HG03159 (cell line): Measurements from ENCODE around the gene CARMIL3.

ENCODE experiments used
- ATAC-seq: cut with Tn5 transposase; IDR thresholded peaks from one replicate; pipeline ENCODE4 v1.9.1; 2021; ENCODE audit warnings: mild to moderate bottlenecking, moderate library complexity; ENCODE audit not compliant: unreplicated experiment

Gene CARMIL3

DNA sequence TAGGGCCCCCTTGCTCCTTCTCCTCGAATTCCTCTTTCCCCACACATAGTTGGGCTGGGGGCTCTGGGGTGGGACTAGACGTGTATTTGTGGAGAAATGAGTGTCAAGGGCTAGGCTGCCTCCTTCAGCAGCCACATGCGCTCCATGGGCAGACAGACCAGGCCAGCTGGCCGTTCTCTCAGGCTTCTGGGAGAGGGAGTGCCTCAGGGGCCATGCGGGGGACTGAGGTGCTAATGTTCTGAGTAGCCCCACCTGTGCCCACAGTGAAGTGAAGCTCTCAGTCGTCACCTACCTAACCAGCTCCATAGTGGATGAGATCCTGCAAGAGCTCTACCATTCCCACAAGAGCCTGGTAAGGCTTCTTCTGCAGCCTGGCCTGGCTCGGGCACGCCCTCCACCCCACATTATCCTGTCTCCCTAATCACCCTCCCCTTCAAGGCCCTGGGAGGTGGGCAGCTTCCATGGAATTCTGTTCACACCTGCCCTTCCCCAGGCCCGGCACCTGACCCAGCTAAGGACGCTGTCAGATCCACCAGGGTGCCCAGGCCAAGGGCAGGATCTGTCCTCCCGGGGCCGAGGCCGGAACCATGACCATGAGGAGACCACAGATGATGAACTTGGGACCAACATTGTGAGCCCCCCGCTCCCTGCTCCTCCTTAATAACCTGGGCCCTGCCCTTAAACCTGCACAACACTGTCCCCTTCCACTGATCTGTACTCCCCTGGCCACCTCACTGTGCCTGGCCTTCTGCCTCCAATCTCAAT, 10.6 kb downstream of the CARMIL3 start:
- ATAC-seq: no peak

DNA sequence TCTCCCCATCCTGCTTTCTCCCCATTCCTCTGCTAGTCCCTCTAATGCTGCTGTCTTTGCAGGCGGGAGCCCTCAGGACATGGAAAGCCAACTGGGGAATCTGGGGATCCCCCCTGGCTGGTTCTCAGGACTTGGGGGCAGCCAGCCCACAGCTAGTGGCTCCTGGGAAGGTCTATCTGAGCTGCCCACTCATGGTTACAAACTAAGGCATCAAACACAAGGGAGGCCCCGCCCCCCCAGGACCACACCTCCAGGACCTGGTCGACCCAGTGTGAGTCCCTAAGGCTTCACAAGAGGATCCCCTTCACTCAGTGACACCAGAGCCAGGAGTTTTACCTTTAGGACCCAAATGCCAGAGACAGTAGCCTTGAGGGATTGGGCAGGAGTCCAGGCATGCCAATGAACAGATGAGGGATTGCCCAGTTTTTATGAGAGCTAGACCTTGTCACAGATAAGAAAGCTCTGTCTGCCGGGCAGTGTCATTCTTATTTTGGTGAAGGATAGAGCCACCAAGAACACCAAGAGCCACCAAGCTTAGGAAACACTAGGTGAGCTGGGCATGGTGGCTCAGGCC, 11.5 kb downstream of the CARMIL3 start:
- ATAC-seq: no peak

DNA sequence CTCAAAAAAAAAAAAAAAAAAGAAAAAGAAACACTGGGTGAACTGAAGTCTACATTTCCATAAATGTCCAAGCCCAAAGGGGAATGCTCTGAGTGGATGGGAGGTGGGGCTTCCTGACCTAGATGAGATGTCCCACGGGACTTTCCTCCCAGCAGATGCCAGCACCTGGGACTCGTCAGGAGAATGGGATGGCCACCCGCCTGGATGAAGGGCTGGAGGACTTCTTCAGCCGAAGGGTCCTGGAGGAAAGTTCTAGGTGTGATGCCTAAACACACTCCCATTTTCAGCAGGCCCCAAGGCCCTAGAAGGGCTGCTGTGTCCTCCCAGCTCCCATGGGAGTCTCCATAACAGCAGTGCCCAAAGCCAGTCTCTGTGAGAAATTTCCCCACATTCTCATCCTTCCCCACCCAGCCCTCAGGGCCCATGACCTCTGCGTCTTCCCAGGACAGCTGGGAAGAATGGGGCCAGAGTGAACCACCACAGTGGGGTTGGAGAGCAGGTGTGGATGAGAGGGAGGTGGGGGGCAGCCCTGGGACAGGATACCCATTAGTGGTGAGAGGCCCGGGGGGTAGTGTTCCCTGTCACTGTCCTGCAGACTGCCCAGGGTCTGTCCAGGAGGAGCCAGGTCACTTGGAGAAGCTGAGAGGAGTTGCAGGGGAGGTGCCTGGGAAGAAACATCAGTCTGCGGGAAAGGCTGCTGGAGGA, 12.4 kb downstream of the CARMIL3 start:
- ATAC-seq: no peak

DNA sequence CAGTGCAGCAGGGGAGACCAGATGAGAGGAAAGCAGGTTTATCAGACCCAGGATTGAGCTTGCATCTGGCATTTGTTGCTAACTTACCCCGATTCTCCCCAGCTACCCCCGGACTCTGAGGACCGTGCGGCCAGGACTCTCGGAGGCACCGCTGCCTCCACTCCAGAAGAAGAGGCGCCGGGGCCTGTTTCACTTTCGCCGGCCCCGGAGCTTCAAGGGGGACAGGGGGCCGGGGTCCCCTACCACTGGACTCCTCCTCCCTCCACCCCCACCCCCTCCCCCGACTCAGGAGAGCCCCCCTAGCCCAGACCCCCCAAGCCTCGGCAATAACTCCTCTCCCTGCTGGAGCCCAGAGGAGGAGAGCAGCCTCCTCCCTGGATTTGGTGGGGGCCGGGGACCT, 13.0 kb downstream of the CARMIL3 start:
- ATAC-seq: no peak

DNA sequence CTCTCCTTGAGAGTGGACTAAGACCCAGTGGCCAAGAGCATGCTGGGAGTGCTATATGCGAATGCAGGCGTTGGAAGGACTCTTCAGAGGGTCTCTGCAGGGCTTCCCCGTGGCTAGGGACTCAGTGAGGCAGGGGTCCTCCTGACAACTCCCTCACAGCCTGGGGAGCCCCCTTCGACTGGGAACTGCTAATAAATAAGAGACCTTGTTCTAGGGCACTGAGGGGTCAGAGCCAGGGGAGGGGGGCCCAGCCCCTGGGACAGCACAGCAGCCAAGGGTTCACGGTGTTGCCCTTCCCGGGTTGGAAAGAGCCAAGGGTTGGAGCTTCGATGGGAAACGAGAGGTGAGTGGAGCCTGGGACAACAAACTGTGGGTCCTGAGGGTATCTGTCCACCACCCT, 13.6 kb downstream of the CARMIL3 start:
- ATAC-seq: no peak

DNA sequence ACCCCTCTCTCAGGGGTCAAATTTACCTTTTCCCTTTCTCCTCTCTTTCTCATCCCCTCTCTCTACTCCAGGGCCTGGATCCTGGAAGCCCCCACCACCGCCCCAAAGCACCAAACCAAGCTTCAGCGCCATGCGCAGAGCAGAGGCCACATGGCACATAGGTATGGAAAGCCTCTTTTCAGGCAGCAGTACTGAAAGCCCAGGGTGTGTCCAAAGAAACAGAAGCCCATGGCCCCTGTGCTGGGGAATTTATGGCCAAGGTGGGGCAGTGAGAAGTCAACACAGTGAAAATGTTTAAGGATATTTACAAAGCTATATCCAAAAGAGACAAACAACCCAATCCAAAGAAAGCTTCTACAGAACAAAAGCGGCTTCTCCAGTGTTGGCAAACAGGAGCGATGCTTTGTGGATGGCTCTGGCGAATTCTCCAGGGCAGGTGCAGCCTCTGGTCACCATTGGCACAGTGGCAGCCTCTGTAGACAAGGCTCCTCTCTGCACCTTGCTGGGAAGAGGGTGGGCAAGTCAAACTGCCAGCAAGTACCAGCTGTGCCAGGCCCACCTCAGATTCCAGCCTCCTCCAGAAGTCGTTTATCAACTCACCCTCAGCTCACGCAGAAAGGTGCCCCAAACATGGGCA, 14.8 kb downstream of the CARMIL3 start:
- ATAC-seq: no peak

DNA sequence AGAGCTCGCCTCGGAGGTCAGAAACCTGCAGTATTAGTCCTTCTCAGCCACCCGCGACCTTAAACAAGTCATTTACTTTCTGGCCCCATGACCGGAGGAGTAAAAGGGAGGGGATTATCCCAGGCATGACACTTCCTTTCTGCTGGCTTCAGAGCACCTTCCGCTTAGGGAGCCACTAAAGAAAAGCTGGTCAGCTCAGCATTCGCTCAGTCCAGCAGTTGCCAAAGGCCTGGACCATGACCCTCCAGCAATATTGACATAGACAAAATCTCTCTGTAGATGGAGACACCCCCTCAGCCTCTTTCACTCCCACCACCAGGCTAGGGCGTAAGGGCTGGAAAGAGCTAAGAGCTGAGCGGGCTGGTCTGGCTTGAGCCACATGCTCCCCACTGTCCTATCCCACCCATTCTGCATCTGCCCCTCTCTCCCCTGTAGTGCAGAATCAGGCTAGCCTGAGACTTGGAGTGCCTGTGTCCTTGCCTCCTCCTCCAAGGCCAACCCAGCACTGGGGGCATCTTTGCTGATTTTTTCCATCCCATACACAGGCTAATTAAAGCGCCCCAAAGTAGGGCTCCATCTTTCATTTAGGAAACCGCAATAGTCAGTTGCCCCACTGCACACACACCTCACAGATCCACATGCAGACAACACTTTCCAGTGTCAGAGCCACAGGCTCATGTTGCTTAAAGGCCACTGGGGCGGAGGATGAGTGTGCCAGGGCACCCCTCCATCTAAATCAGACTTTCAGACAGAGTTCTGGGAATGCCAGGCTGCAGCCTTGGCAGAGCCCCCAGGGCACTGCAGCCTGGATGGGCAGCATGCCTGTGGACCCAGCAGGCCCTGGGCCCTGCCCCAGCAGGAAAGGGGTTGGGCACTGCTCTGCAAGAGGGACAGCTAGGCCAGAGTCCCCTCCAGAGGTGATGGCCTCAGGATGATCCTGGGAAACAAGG, 15.6 kb downstream of the CARMIL3 start:
- no peak for ATAC-seq

DNA sequence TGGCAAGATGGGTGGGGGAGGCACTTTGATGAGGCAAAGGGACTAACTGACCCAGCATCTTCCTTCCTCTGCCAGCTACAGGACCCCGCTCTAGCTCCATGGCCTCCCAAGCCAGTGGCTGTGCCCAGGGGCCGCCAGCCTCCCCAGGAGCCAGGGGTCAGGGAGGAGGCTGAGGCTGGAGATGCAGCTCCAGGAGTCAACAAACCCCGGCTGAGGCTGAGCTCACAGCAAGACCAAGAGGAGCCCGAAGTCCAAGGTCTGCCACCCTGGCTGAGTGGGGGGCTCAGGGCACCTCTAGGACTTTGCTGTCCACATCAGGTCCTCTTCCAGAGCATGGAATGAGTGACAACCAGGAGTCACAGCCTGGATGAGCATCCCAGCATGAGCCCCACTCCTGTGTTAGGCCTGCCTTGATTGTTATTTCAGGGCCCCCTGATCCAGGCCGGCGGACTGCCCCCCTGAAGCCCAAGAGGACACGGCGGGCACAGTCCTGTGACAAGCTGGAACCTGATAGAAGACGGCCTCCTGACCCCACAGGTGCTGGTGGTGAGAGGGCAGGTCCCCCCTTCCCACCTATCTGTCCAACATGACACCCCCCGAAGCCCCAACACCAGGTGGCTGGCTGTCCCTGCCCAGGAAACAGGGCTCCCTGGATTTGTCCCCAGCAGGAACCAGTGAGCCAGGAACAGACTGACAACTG, 17.1 kb downstream of the CARMIL3 start:
- no peak for ATAC-seq

DNA sequence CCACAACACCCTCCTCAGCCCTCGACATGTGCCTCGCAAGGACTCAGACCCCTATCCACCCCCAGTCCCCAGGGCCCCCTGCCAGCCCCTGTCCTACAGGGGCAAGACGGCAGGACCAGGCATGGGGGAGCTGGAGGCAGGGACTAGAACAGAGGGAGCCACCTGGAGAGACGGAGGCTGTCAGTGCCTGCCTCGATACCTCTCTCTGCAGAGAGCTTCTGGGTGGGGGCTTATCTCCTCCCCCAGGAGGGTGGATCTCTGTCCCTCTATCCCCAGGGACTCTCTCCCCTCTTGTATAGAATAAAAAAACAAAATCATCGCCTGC, 17.6 kb downstream of the CARMIL3 start:
- ATAC-seq: no peak

DNA sequence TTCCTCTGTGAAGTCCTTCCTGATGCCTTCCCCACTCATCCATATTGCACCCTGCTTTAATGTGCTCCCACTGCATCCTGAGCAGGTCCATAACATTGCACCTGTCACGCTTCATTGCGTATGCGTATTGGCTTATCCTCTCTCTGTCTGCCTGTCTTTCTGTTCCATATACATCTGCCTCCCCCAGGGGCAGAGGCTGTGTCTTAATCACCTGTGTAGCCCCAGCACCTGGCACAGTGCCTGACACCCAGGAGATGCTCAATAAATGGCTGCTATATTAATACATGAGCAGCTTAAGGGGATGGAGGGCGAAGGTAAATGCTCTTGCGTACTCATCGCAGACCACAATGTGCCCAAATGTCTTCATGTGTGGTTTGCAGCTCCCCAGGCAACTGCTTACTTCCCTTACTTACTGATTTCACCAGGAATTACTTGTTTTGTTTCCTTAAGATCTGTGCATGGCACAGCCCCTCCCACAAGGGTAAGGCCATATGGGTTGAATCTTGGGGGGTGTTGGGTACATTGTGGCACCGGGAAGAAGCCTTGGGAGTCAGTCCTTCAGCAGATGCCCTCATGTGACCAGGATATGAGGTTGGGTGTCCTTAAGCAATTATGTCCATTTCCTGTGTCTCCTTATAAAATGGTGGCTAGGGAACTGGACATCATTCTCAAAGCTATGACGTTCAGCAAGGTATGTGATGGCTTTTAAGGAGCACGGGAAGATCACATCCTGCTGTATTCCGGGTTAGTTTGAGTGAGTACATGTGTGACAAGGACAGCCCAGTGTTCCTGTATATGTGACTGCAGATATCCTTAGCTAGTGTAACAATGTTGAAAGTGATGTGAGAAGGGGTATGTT, 18.7 kb downstream of the CARMIL3 start:
- ATAC-seq: no peak

DNA sequence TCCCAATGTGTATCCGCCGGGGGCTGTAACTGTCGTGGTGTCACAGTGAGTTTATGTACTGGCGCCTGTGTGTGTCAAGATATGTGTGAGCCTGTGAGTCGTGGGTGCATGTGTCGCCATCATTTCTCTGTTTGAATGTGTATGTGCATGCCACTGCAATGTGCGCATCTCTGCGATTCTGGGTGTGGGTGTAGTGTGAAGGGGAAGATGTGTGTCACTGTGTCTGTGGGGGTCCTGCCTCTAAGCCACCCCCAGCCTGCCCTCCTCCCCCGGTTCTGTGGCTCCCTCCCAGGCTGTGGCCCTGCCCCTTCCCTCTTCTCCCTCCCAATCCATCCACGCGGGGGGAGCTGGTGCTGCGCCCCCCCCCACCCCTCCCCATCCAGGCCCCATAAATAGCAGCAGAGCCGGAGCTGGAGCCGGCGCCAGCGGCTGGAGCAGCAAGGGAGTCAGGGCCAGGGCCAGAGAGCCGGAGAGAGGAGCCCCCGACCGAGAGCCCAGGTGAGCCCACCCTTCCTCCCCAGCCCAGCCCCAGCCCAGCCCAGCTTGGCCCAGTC, 19.4 kb downstream of the CARMIL3 start, which contains the start of gene CPNE6:
CPNE6 (plus strand) TSS at position 419 of the 554 bp plus-strand sequence. CDS start 1,375 bp downstream, outside the sequence.
- no peak for ATAC-seq

DNA sequence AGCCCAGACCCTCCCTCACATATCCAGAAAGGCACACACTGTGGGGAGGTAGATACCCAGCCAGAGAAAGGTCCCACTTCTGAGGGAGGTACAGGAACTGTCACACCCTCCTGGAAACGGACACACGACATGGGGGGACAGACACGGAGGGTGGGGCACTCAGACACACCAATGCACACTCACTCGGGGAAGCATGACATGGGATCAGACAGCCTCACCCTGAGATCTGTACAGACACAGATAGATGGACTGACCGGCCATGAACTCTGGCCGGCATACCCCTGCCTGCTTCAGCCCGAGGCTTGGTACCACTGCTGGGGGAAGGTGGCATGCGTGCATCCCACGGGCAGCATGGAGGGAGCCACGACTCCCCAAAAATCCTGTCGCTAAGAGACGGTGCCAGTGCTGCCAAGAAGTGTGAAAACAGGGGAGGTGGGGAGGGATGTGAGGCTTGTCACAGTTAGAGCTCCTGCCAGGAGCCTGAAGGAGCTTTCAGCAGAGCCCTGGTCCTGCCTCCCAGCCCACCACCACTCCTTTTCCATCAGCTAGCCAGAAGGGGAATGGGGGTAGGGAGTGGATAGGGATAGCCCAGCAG, 20.1 kb downstream of the CARMIL3 start:
- ATAC-seq: no peak

DNA sequence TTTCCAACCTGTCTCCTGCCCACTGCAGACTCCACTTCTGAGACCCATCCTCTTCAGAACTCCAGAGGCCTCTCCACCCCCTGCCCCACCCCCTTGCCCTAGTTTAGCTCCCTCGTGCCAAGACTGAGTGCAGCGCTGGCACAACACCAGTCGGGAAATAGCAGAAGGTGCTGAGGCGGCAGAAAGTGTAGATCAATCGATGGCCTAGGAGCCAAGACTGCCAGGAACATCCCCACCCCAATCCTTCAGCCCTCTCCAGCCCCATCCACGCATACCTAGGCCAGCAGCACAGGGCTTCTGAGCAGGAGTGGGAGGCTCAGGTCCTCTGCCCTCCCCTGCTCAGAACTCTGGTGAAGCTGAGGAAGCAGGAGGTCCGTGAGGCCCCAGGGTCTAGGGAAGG, 20.6 kb downstream of the CARMIL3 start:
- ATAC-seq: no peak

DNA sequence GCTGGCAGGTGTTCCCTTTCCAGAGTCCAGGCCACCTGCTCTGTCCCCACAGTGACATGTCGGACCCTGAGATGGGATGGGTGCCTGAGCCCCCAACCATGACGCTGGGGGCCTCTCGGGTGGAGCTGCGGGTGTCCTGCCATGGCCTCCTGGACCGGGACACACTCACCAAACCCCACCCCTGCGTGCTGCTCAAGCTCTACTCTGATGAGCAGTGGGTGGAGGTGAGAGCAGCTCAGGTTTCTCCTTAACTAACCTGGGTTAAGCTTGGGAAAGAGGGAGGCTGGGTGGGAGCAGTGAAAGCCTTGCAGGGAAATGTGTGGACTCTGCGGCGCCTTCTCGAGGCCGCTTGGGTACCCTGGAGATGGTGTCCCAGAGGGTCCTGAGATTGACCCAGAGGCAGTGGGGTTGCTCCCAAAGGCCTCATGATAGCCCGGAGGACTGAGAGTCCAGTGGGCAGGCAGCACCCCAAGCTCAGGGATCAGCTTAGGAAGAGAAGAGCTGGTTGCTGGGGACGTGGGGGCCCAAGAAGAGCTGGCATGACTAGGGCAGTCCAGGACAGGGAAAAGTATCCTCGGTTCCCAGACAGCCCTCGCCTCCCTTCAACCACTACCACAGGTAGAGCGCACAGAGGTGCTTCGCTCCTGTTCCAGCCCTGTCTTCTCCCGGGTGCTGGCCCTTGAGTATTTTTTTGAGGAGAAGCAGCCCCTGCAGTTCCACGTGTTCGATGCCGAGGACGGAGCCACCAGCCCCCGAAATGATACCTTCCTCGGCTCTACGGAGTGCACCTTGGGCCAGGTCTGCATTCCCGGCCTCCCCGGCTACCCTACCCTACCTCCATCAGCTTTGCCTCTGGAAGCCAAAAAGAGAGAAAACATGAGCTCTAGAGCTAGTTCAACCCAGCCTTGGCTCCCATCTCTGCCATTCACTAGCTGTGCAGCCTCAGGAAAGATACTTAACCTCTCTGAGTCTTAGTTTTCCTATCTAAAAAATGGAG, 21.4 kb downstream of the CARMIL3 start:
- no peak for ATAC-seq

DNA sequence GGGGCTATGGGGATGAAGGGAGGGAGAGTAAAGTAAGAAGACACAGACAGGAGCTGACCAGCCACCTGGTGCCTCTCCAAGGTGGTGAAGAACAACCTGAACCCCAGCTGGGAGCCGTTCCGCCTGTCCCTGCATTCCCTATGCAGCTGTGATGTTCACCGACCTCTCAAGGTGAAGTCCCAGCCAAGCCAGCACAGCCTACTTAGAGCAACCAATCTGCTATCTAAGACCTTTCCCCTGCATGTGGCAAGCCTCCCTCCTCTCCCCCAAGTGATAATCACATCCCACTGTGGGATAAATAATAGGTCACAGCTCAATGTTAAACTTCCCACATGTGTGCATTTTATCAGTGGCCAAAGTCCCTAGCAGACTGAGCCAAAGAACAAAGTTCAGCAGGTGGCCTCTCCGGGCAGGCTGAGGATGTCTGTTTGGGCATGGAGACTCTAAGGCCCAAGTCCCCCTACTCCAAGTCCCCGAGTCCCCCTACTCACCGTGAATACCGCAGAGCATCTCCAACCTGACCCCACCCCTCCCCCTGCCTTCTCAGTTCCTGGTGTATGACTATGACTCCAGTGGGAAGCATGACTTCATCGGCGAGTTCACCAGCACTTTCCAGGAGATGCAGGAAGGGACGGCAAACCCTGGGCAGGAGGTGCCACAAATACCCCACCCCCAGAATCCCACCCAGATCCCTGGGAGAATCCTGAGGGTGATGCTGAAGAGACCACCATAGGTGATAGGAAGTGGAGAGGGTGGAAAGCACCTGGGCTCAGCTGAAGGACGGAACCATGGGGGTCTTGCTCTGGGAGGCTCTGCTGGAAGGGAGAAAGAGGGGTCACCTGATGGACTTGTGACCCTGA, 23.0 kb downstream of the CARMIL3 start:
- ATAC-seq: no peak
